NCI-H1105 treated with DMSO at 0.1 percent for 48 hours (cell line): Measurements from ENCODE around the gene GUCD1.
A peak's percentile ranks its signal among the peaks of the same experiment; 100 is the strongest.

ENCODE experiments used
- DNase-seq: peaks from one replicate; lab custom pipeline; 2025; lab: John Stamatoyannopoulos, UW

Gene GUCD1

GRCh38 chr22:24590596-24591173, 35.7 kb upstream of the GUCD1 start:
- no peak for DNase-seq

- DNase-seq = no peak
Observed at GRCh38 chr22:24589518-24590030, 34.6 kb upstream of the GUCD1 start.

- no peak for DNase-seq
Observed at GRCh38 chr22:24588757-24589481, 34.0 kb upstream of the GUCD1 start.

GRCh38 chr22:24588381-24588756, 33.4 kb upstream of the GUCD1 start:
- no peak for DNase-seq

- DNase-seq = no peak
Observed at GRCh38 chr22:24587948-24588347, 33.0 kb upstream of the GUCD1 start.

- DNase-seq = no peak
Observed at GRCh38 chr22:24587251-24587650, 32.3 kb upstream of the GUCD1 start.

- no peak for DNase-seq
Observed at GRCh38 chr22:24585927-24586546, 31.1 kb upstream of the GUCD1 start.

GRCh38 chr22:24585461-24585860, 30.5 kb upstream of the GUCD1 start:
- no peak for DNase-seq

GRCh38 chr22:24584871-24585411, 30.0 kb upstream of the GUCD1 start:
- no peak for DNase-seq

- DNase-seq = no peak
Observed at GRCh38 chr22:24584166-24584790, 29.3 kb upstream of the GUCD1 start.

GRCh38 chr22:24583221-24584165, 28.6 kb upstream of the GUCD1 start:
- peak; percentile 91 for DNase-seq

- DNase-seq = no peak
Observed at GRCh38 chr22:24582056-24582814, 27.3 kb upstream of the GUCD1 start.

- DNase-seq = no peak
Observed at GRCh38 chr22:24580276-24580675, 25.3 kb upstream of the GUCD1 start.

GRCh38 chr22:24579258-24579601, 24.3 kb upstream of the GUCD1 start:
- no peak for DNase-seq

- peak; percentile 17 for DNase-seq
Observed at GRCh38 chr22:24578355-24579257, 23.7 kb upstream of the GUCD1 start.

- no peak for DNase-seq
Observed at GRCh38 chr22:24576778-24577177, 21.8 kb upstream of the GUCD1 start.

- DNase-seq = no peak
Observed at GRCh38 chr22:24571266-24571665, 16.3 kb upstream of the GUCD1 start.

- no peak for DNase-seq
Observed at GRCh38 chr22:24567668-24568067, 12.7 kb upstream of the GUCD1 start.

- DNase-seq = no peak
Observed at GRCh38 chr22:24566899-24567511, 12.1 kb upstream of the GUCD1 start.
